Trophoblast cell (in vitro differentiated cells and primary cell): ENCODE measurements around the gene C11orf65.

ENCODE experiments used
- DNase-seq, 2 donors: peaks; one replicate each; pipeline ENCODE4 v3.0.0-alpha.2; 2016
- H2AFZ ChIP-seq: 2 replicates; pipeline ENCODE4 v1.6.1; 2013; ENCODE audit warnings: low read length, moderate library complexity, mild to moderate bottlenecking; ENCODE audit not compliant: insufficient read depth, poor library complexity
- H2AK5ac ChIP-seq: 2 replicates; pipeline ENCODE4 v1.6.1; 2013; ENCODE audit warnings: mild to moderate bottlenecking, low read length
- H2BK120ac ChIP-seq: 2 replicates; pipeline ENCODE4 v1.6.1; 2013; ENCODE audit warnings: low read length, mild to moderate bottlenecking, moderate library complexity; ENCODE audit not compliant: insufficient read depth, poor library complexity
- H2BK12ac ChIP-seq: 2 replicates; pipeline ENCODE4 v1.6.1; 2013; ENCODE audit warnings: mild to moderate bottlenecking, low read length, moderate library complexity
- H2BK5ac ChIP-seq: 2 replicates; pipeline ENCODE4 v1.6.1; 2013; ENCODE audit warnings: low read length, low read depth, moderate library complexity, mild to moderate bottlenecking; ENCODE audit not compliant: poor library complexity
- H3K14ac ChIP-seq: 2 replicates; pipeline ENCODE4 v1.6.1; 2013; ENCODE audit warnings: mild to moderate bottlenecking, low read length
- H3K18ac ChIP-seq: 2 replicates; pipeline ENCODE4 v1.6.1; 2013; ENCODE audit warnings: mild to moderate bottlenecking, low read length
- H3K23ac ChIP-seq: 2 replicates; pipeline ENCODE4 v1.6.1; 2013; ENCODE audit warnings: low read length
- H3K27ac ChIP-seq: 2 replicates; pipeline ENCODE4 v1.5.1; 2013; ENCODE audit warnings: low read depth, mild to moderate bottlenecking, inconsistent platforms, low read length, moderate library complexity
- H3K27me3 ChIP-seq: 2 replicates; pipeline ENCODE4 v1.6.1; 2013; ENCODE audit warnings: inconsistent platforms, mild to moderate bottlenecking, low read length, moderate library complexity; ENCODE audit not compliant: insufficient read depth
- H3K36me3 ChIP-seq, 2 experiments: 1 replicate in 1 of 2; 2 replicates in 1 of 2; pipeline ENCODE4 v1.6.1; 2013; ENCODE audit warnings: low read length in 2 of 2, mild to moderate bottlenecking in 2 of 2, moderate library complexity in 1 of 2; ENCODE audit not compliant: insufficient read depth in 2 of 2, control insufficient read depth in 1 of 2
- H3K4ac ChIP-seq: 2 replicates; pipeline ENCODE4 v1.6.1; 2013; ENCODE audit warnings: low read depth, mild to moderate bottlenecking, low read length, moderate library complexity
- H3K4me1 ChIP-seq, 2 experiments: 1 replicate in 1 of 2; 2 replicates in 1 of 2; pipeline ENCODE4 v1.6.1; 2013; ENCODE audit warnings: low read length in 2 of 2, mild to moderate bottlenecking in 2 of 2, moderate library complexity in 1 of 2; ENCODE audit not compliant: insufficient read depth in 2 of 2, control insufficient read depth in 1 of 2
- H3K4me2 ChIP-seq: 2 replicates; pipeline ENCODE4 v1.6.1; 2013; ENCODE audit warnings: inconsistent platforms, mild to moderate bottlenecking, low read length, moderate library complexity
- H3K4me3 ChIP-seq: 2 replicates; pipeline ENCODE4 v1.5.1; 2013; ENCODE audit warnings: mild to moderate bottlenecking, low read depth, low read length, inconsistent platforms
- H3K79me1 ChIP-seq: one replicate; pipeline ENCODE4 v1.6.1; 2013; ENCODE audit warnings: low read length
- H3K79me2 ChIP-seq: 2 replicates; pipeline ENCODE4 v1.6.1; 2013; ENCODE audit warnings: low read length, mild to moderate bottlenecking; ENCODE audit not compliant: control insufficient read depth, insufficient read depth, poor library complexity
- H3K9ac ChIP-seq: 2 replicates; pipeline ENCODE4 v1.6.1; 2013; ENCODE audit warnings: mild to moderate bottlenecking, low read length
- H3K9me3 ChIP-seq: 2 replicates; pipeline ENCODE4 v1.6.1; 2013; ENCODE audit warnings: low read depth, mild to moderate bottlenecking, control low read depth, inconsistent platforms, low read length; ENCODE audit not compliant: insufficient read depth
- H4K12ac ChIP-seq: 2 replicates; pipeline ENCODE4 v1.6.1; 2013; ENCODE audit warnings: low read depth, mild to moderate bottlenecking, low read length, moderate library complexity
- H4K8ac ChIP-seq: 2 replicates; pipeline ENCODE4 v1.6.1; 2013; ENCODE audit warnings: low read depth, mild to moderate bottlenecking, low read length, moderate library complexity
- H4K91ac ChIP-seq: one replicate; pipeline ENCODE4 v1.6.1; 2013; ENCODE audit warnings: low read depth, mild to moderate bottlenecking, low read length, moderate library complexity
- WGBS: extraction: QIAGEN DNeasy Blood & Tissue Kit; methylation state at CpG from one replicate; pipeline ENCODE4 v1.1.7; 2013; ENCODE audit warnings: missing lambda C conversion rate; ENCODE audit not compliant: insufficient read length, insufficient coverage; ENCODE audit errors: extremely low coverage; 5-methylcytosine and 5-hydroxymethylcytosine counted together

Gene C11orf65

DNA sequence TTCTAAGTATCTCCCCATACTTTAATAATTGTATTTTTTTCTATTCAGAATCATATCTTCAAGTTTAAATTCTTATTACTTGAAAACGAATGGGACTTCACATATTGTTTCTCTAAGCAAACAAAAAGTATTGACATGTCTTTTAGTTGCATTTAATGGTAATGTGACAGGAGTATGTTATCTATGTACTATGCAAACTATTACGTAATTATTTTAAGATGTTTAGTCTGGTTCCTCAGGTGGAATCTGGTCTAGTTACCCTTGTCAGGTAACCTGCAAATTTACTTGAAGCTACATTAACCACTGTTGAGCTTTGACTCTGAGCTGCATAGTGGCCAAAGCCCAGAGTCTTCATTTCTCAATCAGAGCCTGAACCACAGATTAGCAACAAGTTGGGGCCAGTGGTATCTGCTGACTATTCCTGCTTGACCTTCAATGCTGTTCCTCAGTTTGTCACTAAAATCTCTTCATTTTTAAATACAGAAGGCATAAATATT is 133.9 kb downstream of the C11orf65 start:
- H3K4me3 ChIP-seq = no peak overlapping the region
- H3K23ac ChIP-seq = no peak overlapping the region
- H3K36me3 ChIP-seq = peaks cover 0 to 6% of the 10 kb centered on the region in 2 experiments
- H3K79me2 ChIP-seq = no peaks in the 10 kb centered on the region
- no CpG with 5 or more reads among the region's 2 CpGs for WGBS
- H2AFZ ChIP-seq = no peak overlapping the region
- H3K18ac ChIP-seq = no peak overlapping the region
- no peaks in the 10 kb centered on the region for H3K79me1 ChIP-seq
- no peak overlapping the region for H3K14ac ChIP-seq
- no peak overlapping the region for H2BK12ac ChIP-seq
- H4K12ac ChIP-seq = no peak overlapping the region
- H3K4me2 ChIP-seq = no peak overlapping the region
- DNase-seq = no peak
- H3K9ac ChIP-seq = no peak overlapping the region
- no peak overlapping the region for H2AK5ac ChIP-seq
- H4K91ac ChIP-seq = no peak overlapping the region
- H3K4ac ChIP-seq = no peak overlapping the region
- H3K4me1 ChIP-seq = no peaks in the 10 kb centered on the region
- no peak overlapping the region for H2BK5ac ChIP-seq
- H3K9me3 ChIP-seq = no peaks in the 10 kb centered on the region
- no peaks in the 10 kb centered on the region for H3K27me3 ChIP-seq
- H2BK120ac ChIP-seq = no peak overlapping the region
- no peak overlapping the region for H4K8ac ChIP-seq
- H3K27ac ChIP-seq = no peak overlapping the region
